NCI-H1436 (cell line): ENCODE measurements around the gene G6PC2.
"Not testable (repeated sequence)": the region's sequence is repeated elsewhere in the genome, so short reads cannot be mapped to it uniquely, and the experiment has no call there.

Experiments used
- DNase-seq: peaks from one replicate; lab custom pipeline; 2025; lab: John Stamatoyannopoulos, UW

Gene G6PC2

DNA sequence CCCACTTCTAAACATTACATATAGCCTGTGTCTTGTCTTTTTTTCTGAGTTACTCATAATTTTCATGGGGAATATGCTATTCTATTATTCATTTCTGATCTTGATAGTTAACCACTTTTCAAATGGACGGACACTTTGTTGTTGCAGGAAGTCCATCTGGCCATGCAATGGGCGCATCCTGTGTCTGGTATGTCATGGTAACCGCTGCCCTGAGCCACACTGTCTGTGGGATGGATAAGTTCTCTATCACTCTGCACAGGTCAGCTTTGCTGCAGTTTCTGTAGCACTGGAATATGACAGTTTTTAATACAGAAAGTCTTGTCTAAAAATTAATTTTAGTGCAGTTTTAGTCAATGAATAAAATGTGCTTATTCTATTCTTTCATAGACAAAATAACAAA lies 3.3 kb downstream of the G6PC2 start:
- DNase-seq = no peak

DNA sequence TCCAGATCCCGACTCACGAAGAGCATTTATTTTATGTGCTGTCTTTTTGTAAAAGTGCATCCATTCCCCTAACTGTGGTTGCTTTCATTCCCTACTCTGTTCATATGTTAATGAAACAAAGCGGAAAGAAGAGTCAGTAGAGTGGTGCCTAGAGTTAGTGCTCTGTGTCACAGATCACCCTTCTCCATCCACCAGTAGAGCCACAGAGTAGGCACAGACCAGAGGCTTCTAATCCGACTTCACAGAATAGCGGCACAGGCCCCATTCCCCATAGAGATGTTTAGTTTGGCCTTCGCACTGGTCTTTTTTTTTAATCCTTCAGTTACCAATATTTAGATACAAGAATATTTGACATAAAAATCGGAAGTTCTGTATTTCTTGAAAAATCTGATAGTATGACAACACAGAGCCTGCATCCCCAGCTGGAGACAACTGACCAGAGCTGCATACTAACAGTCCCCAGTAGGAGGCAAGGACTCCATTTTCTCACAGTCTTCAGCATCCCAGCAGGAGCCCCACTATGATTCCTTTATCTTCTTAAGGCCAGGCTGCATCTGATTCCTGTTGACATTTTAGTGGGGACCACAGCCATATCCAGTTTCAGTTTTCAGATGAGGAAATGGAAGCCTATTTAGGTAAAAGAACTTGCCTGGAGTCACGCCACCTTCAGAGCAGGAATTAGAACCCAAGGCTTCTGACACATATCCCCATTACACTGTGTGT lies 7.0 kb downstream of the G6PC2 start:
- DNase-seq = no peak

DNA sequence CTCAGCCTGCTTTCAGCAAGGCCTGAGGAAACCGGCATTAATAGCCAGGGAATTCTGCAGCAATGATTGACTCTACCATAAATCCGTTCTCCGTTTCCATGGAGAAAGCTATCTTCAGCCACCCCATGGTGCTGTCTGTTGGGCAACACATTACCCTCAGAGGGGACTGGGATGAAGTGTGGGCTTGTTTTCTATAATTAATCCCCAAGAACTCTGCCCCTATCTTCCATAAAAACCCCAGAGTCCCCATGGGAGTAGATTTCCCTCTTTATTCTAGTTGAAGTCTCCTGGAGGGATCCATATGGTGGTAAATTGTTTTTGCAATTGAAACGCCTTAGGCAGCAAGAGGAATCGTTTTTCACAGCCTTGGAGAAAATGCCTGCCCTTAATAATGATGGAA lies 9.2 kb downstream of the G6PC2 start:
- no peak for DNase-seq

DNA sequence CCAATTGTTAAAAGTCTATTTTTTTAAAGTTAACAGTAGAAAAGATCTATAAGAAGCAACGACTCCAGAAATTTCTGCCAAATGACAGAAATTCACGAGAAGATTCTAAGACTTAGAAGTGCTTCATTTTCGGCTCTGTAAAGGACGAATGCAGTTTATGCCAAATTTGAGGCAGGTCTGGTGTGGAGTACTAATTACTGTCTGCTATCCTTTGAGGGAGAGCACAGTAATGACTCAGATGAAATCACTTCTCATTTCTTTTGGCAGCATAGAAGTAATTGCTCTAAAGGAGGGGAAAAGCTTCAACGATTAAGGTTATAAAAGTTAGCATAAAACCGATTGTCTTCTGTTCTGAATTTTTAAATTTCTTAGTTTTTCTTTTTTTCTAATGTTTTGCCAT lies 11.4 kb downstream of the G6PC2 start:
- DNase-seq = no peak

DNA sequence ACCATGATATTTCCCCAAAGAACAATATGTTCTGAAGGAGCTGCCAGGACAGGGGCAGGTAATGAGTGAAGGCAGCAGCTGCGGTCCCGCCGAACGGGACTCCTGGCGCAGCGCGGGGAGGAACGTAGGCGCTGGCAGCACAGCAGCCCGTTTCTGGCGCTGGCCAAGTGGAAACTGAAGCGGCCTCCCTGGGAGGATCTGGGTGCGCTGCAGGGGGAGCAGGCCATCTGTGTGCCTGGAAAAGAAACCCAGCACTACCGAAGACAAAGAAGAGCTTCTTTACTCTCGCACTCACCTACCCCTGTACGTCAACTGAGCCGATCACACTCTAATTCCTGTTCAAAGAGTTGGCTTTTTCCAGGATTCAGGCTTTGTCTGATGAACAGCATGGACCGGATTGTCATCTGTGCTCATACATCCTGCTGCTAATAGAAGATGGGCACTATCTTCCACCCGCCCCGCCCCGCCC lies 11.8 kb downstream of the G6PC2 start:
- DNase-seq = no peak

DNA sequence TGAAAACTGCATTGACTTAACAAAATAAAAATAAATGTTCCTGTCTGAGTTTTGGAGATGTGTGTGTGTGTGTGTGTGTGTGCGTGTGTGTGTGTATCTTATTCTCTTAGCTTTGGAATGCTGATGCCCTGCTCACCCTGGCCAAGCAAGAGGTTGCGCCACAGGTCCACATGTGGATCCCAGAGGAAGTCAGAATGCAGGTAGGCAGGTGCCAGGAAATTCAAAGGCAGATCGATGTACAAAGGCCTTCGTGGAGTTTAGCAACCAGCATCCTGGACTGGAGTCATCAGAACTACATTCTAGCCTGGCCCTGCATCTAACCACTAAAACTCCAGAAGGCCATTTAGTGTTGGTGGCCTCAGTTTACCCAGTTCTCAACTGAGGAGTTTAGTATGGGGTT lies 12.4 kb downstream of the G6PC2 start:
- no peak for DNase-seq

DNA sequence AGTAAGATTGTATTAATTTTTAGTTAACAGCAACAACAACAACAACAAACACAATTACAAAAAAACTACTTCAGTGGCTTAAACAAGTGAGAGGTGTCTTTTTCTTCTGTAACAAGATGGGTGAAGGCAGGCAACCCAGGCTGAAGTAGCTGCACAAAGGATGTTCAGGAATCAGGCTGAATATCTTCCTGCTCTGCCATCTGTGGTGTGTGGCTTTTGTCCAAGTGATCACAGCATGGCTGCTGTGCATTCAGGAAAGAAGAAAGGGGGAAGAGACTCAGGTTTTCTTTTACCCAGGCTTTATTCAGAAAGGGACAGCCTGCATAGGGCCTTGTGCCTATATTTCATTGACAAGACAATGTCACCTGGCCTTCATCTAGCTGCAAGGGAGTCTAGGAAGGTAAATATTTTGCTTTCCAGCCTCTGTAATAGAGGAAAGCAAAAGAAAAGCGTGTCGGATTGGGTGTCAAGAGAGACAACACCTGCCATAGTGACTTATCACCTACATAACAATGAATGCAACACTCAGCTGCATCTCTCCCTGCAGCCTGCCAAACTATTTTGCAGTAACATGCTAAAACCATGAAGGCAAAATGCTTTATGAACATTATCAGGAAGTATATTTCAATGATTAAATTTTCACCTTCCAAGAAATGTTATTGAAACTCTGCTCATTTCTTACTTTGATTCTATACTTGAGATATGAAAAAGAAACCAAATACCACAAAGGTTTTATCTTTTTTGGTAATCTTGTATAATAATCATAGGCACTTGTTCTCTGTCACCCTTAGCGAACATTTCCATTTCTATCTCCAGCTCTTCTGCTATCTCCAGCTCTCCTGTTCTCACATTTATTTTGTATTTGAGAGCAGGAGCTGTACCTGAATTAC lies 14.6 kb downstream of the G6PC2 start:
- no peak for DNase-seq

DNA sequence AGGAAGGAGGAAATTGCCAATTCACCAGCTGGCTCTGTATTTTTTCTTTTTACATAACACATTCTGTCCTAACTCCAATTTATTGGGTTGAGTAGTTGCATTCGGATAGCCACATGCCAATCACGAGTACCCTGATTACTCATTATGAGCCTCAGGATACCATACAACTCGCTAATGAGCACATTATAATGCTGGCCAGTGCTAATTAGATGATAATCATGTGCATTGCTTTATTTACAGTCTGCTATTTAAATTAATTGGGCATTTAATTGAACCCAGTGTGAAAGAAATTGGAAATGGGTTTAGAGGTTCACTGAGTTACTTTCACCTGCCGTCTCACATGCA lies 15.2 kb downstream of the G6PC2 start:
- no peak for DNase-seq

DNA sequence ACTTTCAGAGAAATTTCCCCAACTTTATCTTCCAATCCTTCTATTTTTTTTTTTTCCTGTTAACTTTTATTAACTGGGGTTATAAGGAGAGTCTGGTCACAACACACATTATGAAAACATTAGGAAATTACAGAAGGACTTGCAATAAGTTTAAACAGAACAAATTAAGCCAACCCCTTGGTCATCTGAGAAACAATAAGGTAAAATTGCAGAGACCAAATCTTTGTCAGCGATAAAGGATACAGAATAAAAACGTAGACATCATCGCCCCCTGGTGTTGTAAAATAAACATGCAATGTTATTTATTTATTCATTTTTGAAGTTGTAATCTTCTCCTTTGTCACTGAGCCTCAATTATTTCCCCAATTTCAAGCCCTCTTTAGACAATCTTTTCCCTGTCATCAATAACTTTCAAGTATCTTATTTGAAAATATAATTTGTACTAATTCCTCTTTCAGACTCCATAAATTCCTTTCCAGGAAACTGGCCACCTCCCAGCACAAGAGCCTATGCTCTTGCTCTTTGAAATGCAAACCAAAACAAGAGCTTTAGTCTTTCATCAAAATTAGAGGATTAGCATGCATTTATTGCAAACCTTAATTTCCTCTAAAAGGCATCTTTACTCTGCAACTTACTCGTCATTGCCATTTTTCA lies 19.5 kb downstream of the G6PC2 start:
- DNase-seq = peak; percentile 40

DNA sequence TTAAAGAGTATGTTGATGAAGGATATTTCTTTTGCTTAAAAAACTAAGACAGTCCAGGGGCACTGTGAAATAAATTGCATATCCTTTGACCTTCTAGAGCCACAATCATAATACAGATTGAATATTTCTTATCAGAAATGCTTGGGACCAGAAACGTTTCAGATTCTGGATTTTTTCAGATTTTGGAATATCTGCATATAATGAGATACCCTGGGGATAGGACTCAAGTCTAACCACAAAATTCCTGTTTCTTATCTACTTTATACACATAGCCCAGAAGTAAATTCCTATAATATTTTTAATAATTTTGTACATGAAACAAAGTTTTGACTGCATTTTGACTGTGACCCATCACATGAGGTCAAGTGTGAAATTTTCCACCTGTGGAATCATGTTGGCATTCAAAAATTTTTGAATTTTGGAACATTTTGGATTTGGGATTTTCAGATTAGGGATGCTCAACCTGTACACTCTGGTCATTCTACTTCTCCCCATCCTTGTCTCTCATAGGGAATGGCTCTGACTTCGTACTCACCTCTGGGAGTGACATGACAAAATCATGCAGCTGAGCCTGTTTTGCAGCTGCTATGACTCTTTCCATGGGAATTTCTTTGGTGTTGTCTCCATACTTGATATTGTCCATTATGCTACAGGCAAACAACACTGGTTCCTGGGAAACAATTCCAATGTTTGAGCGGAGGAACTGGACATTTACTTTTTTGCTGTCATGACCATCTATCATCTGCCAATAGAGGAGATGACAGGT lies 25.7 kb downstream of the G6PC2 start:
- DNase-seq = no peak

DNA sequence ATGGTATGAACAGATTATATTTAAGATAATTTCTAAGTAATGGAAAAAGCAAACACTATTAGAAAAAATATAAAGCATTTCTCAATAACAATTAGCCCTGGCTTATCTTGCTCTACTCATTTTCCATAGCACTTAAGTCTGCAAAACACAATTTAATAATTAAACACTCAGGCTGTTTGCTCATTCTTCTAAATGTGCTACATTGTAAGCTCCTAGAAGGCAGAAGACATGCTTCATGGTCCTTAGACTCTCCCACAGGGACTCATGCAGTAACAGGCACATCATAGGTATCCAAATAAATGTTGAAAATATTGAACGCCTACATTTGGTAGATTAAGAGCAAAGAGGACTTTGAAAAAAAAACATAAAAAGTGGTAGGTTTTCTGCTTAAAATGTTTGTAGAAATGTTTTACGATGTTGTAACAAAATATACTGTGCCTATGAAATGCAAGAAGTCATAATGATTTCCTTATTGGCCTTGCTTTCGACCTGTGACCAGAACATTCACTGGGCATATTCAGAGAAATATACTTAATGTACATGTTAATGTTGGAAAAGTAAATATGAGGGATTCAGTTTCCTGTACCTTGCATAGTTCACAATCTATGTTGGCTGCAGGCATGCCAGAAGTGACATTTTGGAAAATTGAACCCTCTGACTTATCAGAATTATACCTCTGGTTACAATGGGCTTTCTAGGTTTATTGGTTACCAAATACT lies 27.2 kb downstream of the G6PC2 start:
- peak; percentile 25 for DNase-seq

DNA sequence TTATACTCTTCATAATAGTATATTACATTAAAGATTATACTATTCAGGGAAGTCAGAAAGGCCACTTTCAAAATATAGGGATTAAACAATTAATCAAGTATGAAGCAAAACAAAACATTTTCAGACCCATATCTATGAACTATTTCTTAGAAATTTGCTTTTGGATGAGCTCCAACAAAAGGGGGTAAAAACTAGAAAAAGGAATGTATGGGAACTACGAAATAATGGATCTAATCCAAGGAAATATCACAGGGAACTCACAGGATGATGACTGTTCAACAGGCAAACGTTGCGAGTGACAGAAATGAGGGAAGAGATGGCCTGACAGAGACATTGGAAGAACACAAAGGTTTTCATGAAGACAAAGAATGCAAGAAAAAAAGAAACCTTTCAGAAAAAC lies 27.9 kb downstream of the G6PC2 start:
- no peak for DNase-seq

DNA sequence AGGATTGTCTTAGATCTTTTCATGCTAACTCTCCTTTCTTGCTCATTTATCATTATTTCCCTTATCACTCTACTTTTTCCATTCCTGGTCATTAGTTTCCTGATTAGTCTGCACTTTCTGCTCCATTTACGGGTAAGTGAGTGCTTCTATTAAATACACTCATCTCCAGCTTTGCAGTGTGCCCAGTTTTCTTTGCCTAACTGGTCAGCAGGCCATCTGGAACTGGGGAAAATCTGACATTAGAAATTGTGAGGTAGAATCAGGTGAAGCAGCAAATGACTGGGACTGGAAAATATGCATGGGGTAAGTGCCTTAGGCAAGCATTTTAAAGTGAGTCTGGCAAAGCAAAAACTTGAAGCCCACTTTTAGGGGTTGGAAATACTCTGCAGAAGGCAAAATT lies 29.2 kb downstream of the G6PC2 start:
- DNase-seq = no peak

DNA sequence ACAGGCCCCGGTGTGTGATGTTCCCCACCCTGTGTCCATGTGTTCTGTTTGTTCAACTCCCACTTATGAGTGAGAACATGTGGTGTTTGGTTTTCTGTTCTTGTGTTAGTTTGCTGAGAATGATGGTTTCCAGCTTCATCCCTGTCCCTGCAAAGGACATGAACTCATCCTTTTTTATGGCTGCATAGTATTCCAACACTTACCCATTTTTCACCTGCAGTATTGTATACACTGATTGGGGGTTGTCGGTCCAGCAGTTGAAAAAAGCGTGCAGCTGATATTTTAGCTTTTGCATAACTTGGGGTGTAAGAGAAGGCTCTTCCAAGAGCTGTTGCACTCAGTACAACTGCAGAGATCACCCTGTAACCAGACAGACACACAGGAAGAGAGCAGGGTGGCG lies 31.1 kb downstream of the G6PC2 start:
- not testable (repeated sequence) for DNase-seq

DNA sequence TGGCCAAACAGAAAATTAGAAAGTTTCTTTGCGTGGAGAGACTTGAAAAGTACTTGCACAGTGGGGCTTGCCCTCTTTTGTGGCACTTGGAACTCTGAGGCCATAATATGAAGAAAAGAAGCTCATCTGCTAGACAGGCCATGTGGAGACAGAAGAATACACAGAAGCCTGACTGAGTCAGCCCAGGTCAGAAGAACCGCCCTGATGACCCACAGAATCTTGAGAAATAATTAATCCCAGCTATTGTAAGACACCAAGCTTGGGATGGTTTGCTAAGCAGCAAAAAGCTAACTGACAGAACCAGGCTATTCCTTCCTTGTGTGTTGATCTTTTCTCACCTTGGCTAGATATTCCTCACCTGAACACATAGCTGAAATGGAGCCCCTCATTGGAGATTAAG lies 33.7 kb downstream of the G6PC2 start:
- no peak for DNase-seq

DNA sequence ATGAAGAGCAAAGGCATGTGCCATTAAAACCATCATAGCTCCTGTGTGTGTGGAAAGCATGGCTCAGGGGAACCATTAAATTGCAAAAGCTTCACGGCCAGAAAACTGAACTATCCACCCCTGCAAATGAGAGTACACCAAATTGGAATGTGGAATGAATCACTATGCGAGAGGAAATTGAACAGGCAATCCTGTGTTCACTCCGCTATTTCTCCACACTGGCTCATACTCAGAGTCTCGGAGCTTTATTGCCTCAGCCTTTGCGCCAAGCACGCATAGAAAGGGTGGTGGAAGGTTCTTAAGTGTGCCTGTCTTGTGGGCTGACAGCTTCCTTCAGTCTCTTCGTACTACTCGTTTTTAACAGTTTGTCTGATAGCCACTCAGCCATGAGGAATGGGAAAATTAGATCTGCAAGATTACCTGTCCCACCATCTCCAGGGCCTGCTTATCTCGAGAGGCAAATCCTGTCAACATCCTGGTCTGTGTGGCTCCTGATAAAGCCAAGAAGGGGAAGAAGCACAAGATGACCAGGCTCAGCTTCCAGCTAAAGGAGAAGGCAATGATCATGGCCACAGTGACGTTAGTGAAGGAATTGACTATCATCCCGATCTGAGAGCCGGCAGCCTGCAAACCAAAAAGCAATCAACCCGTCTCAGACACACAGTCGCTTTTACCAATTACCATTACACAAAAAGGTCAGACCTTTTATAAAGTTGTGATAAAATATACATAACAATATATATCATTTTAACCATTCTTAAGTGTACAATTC lies 34.9 kb downstream of the G6PC2 start:
- DNase-seq = no peak

DNA sequence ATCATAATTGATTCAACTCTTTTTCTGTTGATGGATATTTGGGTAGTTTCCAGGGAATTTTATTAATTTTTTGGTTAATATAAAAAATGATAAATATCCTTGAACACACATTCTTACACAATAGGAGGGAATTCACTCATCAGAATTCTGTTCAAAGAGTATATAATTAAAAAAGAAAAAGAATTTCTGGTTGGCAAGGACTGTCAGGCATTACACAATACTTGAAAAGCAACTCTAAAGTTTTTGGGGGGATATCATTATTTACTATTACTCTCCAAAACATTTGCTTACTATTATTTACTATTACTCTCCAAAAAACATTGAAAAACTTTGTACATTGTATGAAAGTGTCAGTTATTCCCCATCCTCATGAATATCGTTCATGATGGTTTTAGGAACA lies 38.0 kb downstream of the G6PC2 start:
- no peak for DNase-seq

DNA sequence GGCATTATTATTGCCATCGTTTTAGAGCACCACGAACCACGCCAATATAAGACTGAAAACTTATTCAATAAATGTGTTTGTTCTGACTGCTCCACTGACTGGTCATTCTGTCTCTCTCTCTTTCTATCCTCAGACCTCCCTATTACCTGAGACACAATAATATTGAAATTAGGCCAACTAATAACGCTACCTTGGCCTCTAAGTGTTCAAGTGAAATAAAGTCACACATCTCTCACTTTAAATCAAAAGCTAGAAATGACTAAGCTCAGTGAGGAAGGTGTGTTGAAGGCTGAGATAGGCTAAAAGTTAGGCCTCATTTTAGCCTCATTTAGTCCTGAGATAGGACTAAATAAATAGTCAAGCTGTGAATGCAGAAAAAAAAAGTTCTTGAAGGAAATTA lies 38.8 kb downstream of the G6PC2 start:
- DNase-seq = no peak

DNA sequence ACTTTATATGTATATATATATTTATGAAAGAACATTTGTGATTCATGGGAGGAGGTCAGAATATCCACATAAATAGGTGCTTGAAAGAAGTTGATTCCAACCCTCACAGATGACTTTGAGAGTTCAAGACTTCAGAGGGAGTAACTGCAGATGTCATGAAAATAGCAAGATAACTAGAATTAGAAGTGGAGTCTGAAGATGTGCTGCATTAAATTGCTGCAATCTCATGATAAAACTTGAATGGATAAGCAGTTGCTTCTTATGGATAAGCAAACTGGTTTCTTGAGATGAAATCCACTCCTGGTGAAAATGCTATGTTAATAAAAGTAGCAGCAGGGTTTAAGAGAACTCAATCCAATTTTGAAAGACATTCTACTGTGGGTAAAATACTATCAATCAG lies 40.2 kb downstream of the G6PC2 start:
- no peak for DNase-seq

DNA sequence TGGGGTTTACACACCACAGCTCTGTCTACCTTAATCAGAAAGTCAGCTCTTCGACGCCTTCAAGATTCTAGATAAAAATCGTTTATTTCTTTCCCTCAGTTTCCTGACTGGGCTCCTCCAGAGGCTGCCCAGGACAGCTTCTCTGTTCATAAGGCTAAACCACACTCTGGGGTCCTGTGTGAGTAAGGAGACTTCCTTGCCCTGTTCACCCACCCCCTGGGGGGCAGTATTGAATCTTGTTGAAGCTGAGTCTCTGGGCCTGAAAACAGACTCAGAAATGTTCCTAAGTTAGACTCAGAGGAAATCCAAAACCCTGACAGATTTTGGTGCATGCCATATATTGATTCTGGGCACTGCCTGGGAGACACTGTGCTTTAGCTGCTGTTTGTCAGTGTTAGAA lies 43.0 kb downstream of the G6PC2 start:
- DNase-seq = no peak

DNA sequence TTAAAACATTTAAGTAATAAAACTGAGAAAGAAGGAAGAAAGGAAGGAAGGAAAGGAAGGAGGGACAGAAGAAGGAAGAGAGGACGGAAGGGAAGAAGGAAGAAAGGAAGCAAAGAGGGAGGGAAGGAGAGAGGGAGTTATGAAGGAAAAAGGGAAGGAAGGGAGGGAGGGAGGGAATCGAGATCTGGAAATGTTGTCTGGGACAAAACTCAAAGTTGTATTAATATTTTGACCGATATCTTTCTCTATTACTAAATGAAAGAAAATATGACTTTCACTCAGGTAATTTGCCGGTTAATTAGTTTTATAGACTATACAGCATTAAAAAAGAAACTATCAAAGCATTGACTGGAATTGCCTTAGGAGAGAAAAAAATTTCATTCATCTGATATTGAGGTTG lies 44.4 kb downstream of the G6PC2 start:
- no peak for DNase-seq
